ENCODE data around the gene ZNF516. TPM values are rescaled to one million over a fixed set of nuclear protein-coding genes. Genes with fewer than 3 reads are reported as not detected.

ZNF516 gene
- polyA plus RNA-seq, 3 donors = 5.0 to 41.9 (median 8.6) TPM

- peak overlapping the region; percentile 22 to 61 for H3K27ac ChIP-seq (ENCODE audit: low read depth in 1 of 2, low read length in 2 of 2)
- no peak for DNase-seq
- H3K79me2 ChIP-seq (ENCODE audit: insufficient read depth, low read length) = peaks cover 100% of the 10 kb centered on the region
- peaks cover 98% of the 10 kb centered on the region for H4K20me1 ChIP-seq (ENCODE audit: insufficient read depth, low read length)
- peaks cover 57 to 68% of the 10 kb centered on the region in 2 donors for H3K4me1 ChIP-seq (ENCODE audit: control insufficient read depth in 1 of 2, insufficient read depth in 2 of 2, low read length in 2 of 2)
- H3K36me3 ChIP-seq (replicated peaks in 1 of 2; ENCODE audit: control insufficient read depth in 1 of 2, insufficient read depth in 2 of 2, low read length in 2 of 2) = peaks cover 35 to 51% of the 10 kb centered on the region in 2 donors
- H3K4me3 ChIP-seq (replicated peaks in 1 of 3; ENCODE audit: low read depth in 2 of 3, low read length in 3 of 3) = no peak overlapping the region
- no peaks in the 10 kb centered on the region for H3K27me3 ChIP-seq (ENCODE audit: control insufficient read depth in 2 of 2, insufficient read depth in 2 of 2, low read length in 2 of 2)
- no peak overlapping the region for H3K9ac ChIP-seq (ENCODE audit: insufficient read depth, low read length, poor library complexity, severe bottlenecking)
- Mint-ChIP-seq H3K27ac (peak overlapping the region; percentile 13 to 84 (median 57)), H3K27me3 (ENCODE audit: low read depth in 3 of 3) (peaks cover 0 to 3% (median 0%) of the 10 kb centered on the region in 3 donors), H3K9me3 (no peaks in the 10 kb centered on the region), H3K4me3 (no peak overlapping the region), H3K36me3 (peaks cover 42 to 64% of the 10 kb centered on the region in 2 donors), H3K4me1 (peaks cover 80% of the 10 kb centered on the region)
- no peak overlapping the region for H3K4me2 ChIP-seq (replicated peaks; ENCODE audit: extremely low read depth, low read length, poor library complexity, severe bottlenecking)
- intact Hi-C loops (cut with micrococcal nuclease) = no loop called here
- no peak overlapping the region for H2AFZ ChIP-seq (ENCODE audit: insufficient read depth, low read depth, low read length, poor library complexity, severe bottlenecking)
- WGBS (ENCODE audit: insufficient coverage) = 92% methylated on average over 17 of the region's 18 CpGs
- TF ChIP-seq, protein P1, sequence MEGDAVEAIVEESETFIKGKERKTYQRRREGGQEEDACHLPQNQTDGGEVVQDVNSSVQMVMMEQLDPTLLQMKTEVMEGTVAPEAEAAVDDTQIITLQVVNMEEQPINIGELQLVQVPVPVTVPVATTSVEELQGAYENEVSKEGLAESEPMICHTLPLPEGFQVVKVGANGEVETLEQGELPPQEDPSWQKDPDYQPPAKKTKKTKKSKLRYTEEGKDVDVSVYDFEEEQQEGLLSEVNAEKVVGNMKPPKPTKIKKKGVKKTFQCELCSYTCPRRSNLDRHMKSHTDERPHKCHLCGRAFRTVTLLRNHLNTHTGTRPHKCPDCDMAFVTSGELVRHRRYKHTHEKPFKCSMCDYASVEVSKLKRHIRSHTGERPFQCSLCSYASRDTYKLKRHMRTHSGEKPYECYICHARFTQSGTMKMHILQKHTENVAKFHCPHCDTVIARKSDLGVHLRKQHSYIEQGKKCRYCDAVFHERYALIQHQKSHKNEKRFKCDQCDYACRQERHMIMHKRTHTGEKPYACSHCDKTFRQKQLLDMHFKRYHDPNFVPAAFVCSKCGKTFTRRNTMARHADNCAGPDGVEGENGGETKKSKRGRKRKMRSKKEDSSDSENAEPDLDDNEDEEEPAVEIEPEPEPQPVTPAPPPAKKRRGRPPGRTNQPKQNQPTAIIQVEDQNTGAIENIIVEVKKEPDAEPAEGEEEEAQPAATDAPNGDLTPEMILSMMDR (IDR thresholded peaks at IDR 0.05) = no peak
- H3K9me3 ChIP-seq (replicated peaks in 1 of 2; ENCODE audit: control insufficient read depth in 1 of 2, insufficient read depth in 1 of 2, low read length in 2 of 2) = no peaks in the 10 kb centered on the region
Observed at GRCh38 chr18:76463358-76463757, 31.7 kb downstream of the ZNF516 start.

DNA sequence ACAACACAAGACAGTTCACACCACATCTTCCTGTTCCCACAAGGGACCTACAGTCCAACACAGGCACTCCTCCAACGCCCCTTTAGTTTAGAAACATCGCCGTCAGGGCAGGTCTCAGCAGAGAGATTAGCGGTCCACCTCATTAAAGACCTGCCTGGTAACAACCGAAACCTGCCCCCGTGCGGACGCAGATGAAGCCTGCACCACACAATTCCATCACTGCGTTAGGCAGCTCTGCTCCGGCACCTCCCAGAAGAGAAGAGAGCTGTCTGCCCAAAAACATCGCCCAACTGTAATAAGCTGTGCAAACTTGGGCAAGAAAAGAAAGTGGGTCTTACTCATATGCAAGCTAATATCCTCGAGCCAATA, 32.7 kb downstream of the ZNF516 start:
- peaks cover 0 to 3% (median 0%) of the 10 kb centered on the region in 3 donors for H3K27me3 Mint-ChIP-seq (ENCODE audit: low read depth in 3 of 3)
- Histone ChIP-seq H2AFZ (ENCODE audit: insufficient read depth, low read depth, low read length, poor library complexity, severe bottlenecking) (no peak overlapping the region), H3K36me3 (replicated peaks in 1 of 2; ENCODE audit: control insufficient read depth in 1 of 2, insufficient read depth in 2 of 2, low read length in 2 of 2) (peaks cover 44 to 62% of the 10 kb centered on the region in 2 donors), H3K9ac (ENCODE audit: insufficient read depth, low read length, poor library complexity, severe bottlenecking) (no peak overlapping the region), H3K9me3 (replicated peaks in 1 of 2; ENCODE audit: control insufficient read depth in 1 of 2, insufficient read depth in 1 of 2, low read length in 2 of 2) (no peaks in the 10 kb centered on the region), H3K27me3 (ENCODE audit: control insufficient read depth in 2 of 2, insufficient read depth in 2 of 2, low read length in 2 of 2) (no peaks in the 10 kb centered on the region), H3K79me2 (ENCODE audit: insufficient read depth, low read length) (peaks cover 100% of the 10 kb centered on the region), H3K27ac (ENCODE audit: low read depth in 1 of 2, low read length in 2 of 2) (peak overlapping the region in 1 of 2 donors; percentile 61), H3K4me1 (ENCODE audit: control insufficient read depth in 1 of 2, insufficient read depth in 2 of 2, low read length in 2 of 2) (peaks cover 47 to 58% of the 10 kb centered on the region in 2 donors), H4K20me1 (ENCODE audit: insufficient read depth, low read length) (peaks cover 98% of the 10 kb centered on the region), H3K4me2 (replicated peaks; ENCODE audit: extremely low read depth, low read length, poor library complexity, severe bottlenecking) (no peak overlapping the region), H3K4me3 (replicated peaks in 1 of 3; ENCODE audit: low read depth in 2 of 3, low read length in 3 of 3) (no peak overlapping the region)
- TF ChIP-seq, protein P1 (IDR thresholded peaks at IDR 0.05) = no peak
- no peak for DNase-seq
- intact Hi-C loops (cut with micrococcal nuclease) = no loop called here
- H3K27ac Mint-ChIP-seq = peak overlapping the region in 4 of 7 donors; percentile 22 to 73 (median 54)
- peaks cover 47 to 73% of the 10 kb centered on the region in 2 donors for H3K36me3 Mint-ChIP-seq
- H3K9me3 Mint-ChIP-seq = no peaks in the 10 kb centered on the region
- peaks cover 70% of the 10 kb centered on the region for H3K4me1 Mint-ChIP-seq
- 81% methylated on average over 4 of the region's 12 CpGs for WGBS (ENCODE audit: insufficient coverage)
- H3K4me3 Mint-ChIP-seq = no peak overlapping the region
